Activated CD4-positive, alpha-beta T cell treated with anti-CD3 and anti-CD28 coated beads for 48 hours (primary cell): ENCODE data around the gene AREL1.

Source experiments
- DNase-seq: peaks from one replicate; pipeline ENCODE4 v3.0.0-alpha.2; 2020

Gene AREL1

GRCh38 chr14:74697976-74698375 is 14.9 kb downstream of the AREL1 start:
- DNase-seq = no peak

GRCh38 chr14:74697543-74697942 is 15.3 kb downstream of the AREL1 start:
- DNase-seq = no peak

- DNase-seq = no peak
Measured at GRCh38 chr14:74697011-74697410, 15.9 kb downstream of the AREL1 start.

- DNase-seq = no peak
Measured at GRCh38 chr14:74695406-74695805, 17.5 kb downstream of the AREL1 start.

- DNase-seq = no peak
Measured at GRCh38 chr14:74693191-74693590, 19.7 kb downstream of the AREL1 start.

- DNase-seq = no peak
Measured at GRCh38 chr14:74691456-74691855, 21.4 kb downstream of the AREL1 start.

GRCh38 chr14:74685921-74686678 is 26.8 kb downstream of the AREL1 start:
- no peak for DNase-seq

- DNase-seq = no peak
Measured at GRCh38 chr14:74685056-74685455, 27.8 kb downstream of the AREL1 start.

GRCh38 chr14:74684434-74684833 is 28.4 kb downstream of the AREL1 start:
- peak; percentile 9 for DNase-seq

GRCh38 chr14:74683406-74683805 is 29.5 kb downstream of the AREL1 start:
- no peak for DNase-seq

GRCh38 chr14:74682169-74682952 is 30.5 kb downstream of the AREL1 start:
- no peak for DNase-seq

GRCh38 chr14:74675219-74675618 is 37.7 kb downstream of the AREL1 start:
- DNase-seq = no peak

- DNase-seq = no peak
Measured at GRCh38 chr14:74673768-74674167, 39.1 kb downstream of the AREL1 start.

GRCh38 chr14:74671789-74672188 is 41.1 kb downstream of the AREL1 start:
- no peak for DNase-seq

- no peak for DNase-seq
Measured at GRCh38 chr14:74670726-74671411, 42.0 kb downstream of the AREL1 start.

- no peak for DNase-seq
Measured at GRCh38 chr14:74669846-74670245, 43.0 kb downstream of the AREL1 start.

- DNase-seq = no peak
Measured at GRCh38 chr14:74669256-74669655, 43.6 kb downstream of the AREL1 start.

- DNase-seq = no peak
Measured at GRCh38 chr14:74667758-74668157, 45.1 kb downstream of the AREL1 start.

GRCh38 chr14:74664717-74665116 is 48.2 kb downstream of the AREL1 start:
- no peak for DNase-seq

GRCh38 chr14:74663884-74664283 is 49.0 kb downstream of the AREL1 start:
- DNase-seq = no peak

GRCh38 chr14:74661726-74662450 is 51.0 kb downstream of the AREL1 start:
- no peak for DNase-seq

- no peak for DNase-seq
Measured at GRCh38 chr14:74660863-74661262, 52.0 kb downstream of the AREL1 start.

GRCh38 chr14:74660167-74660566 is 52.7 kb downstream of the AREL1 start:
- no peak for DNase-seq
